SK-N-SH (cell line): ENCODE data around the gene SEMA3B.

ENCODE experiments used
- FOSL2 ChIP-seq: IDR thresholded peaks from 2 replicates; pipeline ENCODE4 v1.4.0; 2012; ENCODE audit warnings: low read depth, mild to moderate bottlenecking, moderate library complexity, borderline replicate concordance
- RXRA ChIP-seq: IDR thresholded peaks from 2 replicates; pipeline ENCODE4 v1.4.0; 2012; ENCODE audit warnings: low read depth, mild to moderate bottlenecking, borderline replicate concordance

DNA sequence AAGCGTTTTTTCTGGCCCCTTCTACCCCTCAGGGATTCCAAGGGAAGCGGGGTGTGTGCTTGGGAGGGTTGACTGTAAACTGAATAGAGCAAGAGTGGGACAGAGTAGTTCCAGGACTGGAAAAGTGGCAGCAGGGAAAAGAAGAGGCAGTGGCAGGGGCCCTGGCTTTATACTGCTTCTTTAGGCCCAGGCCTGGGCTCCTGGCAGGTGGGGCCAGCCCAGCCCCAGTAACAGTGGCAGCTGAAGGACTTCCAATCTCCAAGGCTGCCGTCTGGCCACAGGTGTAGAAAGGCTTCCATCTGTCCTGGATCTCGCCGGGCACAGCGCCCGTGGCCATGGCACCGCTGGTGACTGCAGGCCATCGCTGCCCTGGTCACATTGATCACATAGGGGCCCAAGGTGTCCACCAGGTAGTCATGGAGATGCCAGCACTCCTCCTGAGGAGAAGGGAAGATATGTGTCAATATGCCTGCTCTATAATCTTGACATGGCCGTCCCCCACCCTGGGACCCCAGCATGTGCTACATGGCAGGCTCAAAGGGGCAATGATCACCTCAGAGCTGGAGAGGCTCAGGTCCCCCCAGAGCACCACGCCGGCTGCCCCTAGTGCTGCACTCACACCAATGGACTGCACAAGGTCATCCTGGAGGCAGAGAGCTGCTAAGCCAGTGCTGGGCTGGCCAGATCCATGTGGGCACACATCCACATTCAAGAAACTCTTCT lies 24.3 kb downstream of the SEMA3B start:
- TF ChIP-seq FOSL2: no peak
- no peak for TF ChIP-seq RXRA
